HepG2 (cell line): ENCODE results near the gene PGC.

Source experiments
- CREM ChIP-seq, 2 experiments: sonication (generic) in 1 of 2; formaldehyde crosslinking in 1 of 2; IDR thresholded peaks; 2 replicates each; pipeline versions ENCODE4 v1.4.0 to v1.6.1; 2016 to 2020; ENCODE audit warnings: antibody characterized with exemption in 1 of 2, mild to moderate bottlenecking in 1 of 2, missing genetic modification reagents in 1 of 2
- EZH2 ChIP-seq: conservative IDR thresholded peaks from 2 replicates; pipeline ENCODE4 v1.6.1; 2012; ENCODE audit warnings: mild to moderate bottlenecking, low read depth, low read length, moderate library complexity
- POLR2AphosphoS5 ChIP-seq: IDR thresholded peaks from 2 replicates; pipeline ENCODE4 v1.6.1; 2012; ENCODE audit warnings: low read depth, low read length
- TCF7 ChIP-seq: sonication (generic); IDR thresholded peaks from 2 replicates; pipeline ENCODE4 v1.6.1; 2016; ENCODE audit warnings: antibody characterized with exemption, low read depth
- ZNF451 ChIP-seq: sonication (generic); formaldehyde crosslinking; IDR thresholded peaks from 2 replicates; pipeline ENCODE4 v1.5.0; 2020; ENCODE audit warnings: mild to moderate bottlenecking, missing genetic modification reagents

- TF ChIP-seq POLR2AphosphoS5 = no peak
- TF ChIP-seq TCF7 = no peak
- no peak for TF ChIP-seq CREM (IDR thresholded peaks at IDR 0.05)
- TF ChIP-seq CREM (CRISPR knock-in tag; IDR thresholded peaks at IDR 0.05) = no peak
- TF ChIP-seq EZH2 = no peak
- TF ChIP-seq ZNF451 (CRISPR knock-in tag) = no peak
Measured at GRCh38 chr6:41774841-41775240, 27.6 kb upstream of the PGC start.
